Measurements from ENCODE around the gene CPA1. TPM values are rescaled to one million over a fixed set of nuclear protein-coding genes. Genes with fewer than 3 reads are reported as not detected.

CPA1 gene
- total and polyA plus RNA-seq, 2 donors = 0.14 to 0.21 TPM

GRCh38 chr7:130352194-130353074 lies 27.9 kb upstream of the CPA1 start:
- H3K27ac ChIP-seq (ENCODE audit: low read depth in 1 of 2, low read length in 1 of 2) = peak overlapping the region in 1 of 2 donors; percentile 10
- H3K9me3 ChIP-seq (ENCODE audit: control insufficient read depth in 2 of 2, insufficient read depth in 1 of 2, low read length in 1 of 2) = peaks cover 0 to 6% of the 10 kb centered on the region in 2 donors
- H3K36me3 ChIP-seq (ENCODE audit: control insufficient read depth in 2 of 2, insufficient read depth in 2 of 2, low read length in 1 of 2) = no peaks in the 10 kb centered on the region
- DNase-seq (ENCODE audit: low read depth in 6 of 9, low spot score in 9 of 9) = no peak
- no peak overlapping the region for H3K4me3 ChIP-seq (ENCODE audit: low read length in 2 of 2)
- no peaks in the 10 kb centered on the region for H3K27me3 ChIP-seq (ENCODE audit: control insufficient read depth in 2 of 2, insufficient read depth in 1 of 2, low read length in 1 of 2)
- 94% methylated on average over 20 of the region's 20 CpGs for WGBS
- peaks cover 2 to 47% of the 10 kb centered on the region in 2 donors for H3K4me1 ChIP-seq (ENCODE audit: control insufficient read depth in 2 of 2, insufficient read depth in 2 of 2, low read length in 2 of 2)

- Histone ChIP-seq H3K27ac (ENCODE audit: low read depth in 1 of 2, low read length in 1 of 2) (no peak overlapping the region), H3K4me3 (ENCODE audit: low read length in 2 of 2) (no peak overlapping the region), H3K27me3 (ENCODE audit: control insufficient read depth in 2 of 2, insufficient read depth in 1 of 2, low read length in 1 of 2) (no peaks in the 10 kb centered on the region), H3K9me3 (ENCODE audit: control insufficient read depth in 2 of 2, insufficient read depth in 1 of 2, low read length in 1 of 2) (peaks cover 0 to 6% of the 10 kb centered on the region in 2 donors), H3K36me3 (ENCODE audit: control insufficient read depth in 2 of 2, insufficient read depth in 2 of 2, low read length in 1 of 2) (no peaks in the 10 kb centered on the region), H3K4me1 (ENCODE audit: control insufficient read depth in 2 of 2, insufficient read depth in 2 of 2, low read length in 2 of 2) (peaks cover 2 to 47% of the 10 kb centered on the region in 2 donors)
- no peak for DNase-seq (ENCODE audit: low read depth in 6 of 9, low spot score in 9 of 9)
- WGBS = 97% methylated on average over 7 of the region's 7 CpGs
Observed at GRCh38 chr7:130353196-130353595, 27.1 kb upstream of the CPA1 start.

GRCh38 chr7:130356121-130356875 lies 24.0 kb upstream of the CPA1 start:
- peaks cover 6 to 23% of the 10 kb centered on the region in 2 donors for H3K9me3 ChIP-seq (ENCODE audit: control insufficient read depth in 2 of 2, insufficient read depth in 1 of 2, low read length in 1 of 2)
- no peak for DNase-seq (ENCODE audit: low read depth in 6 of 9, low spot score in 9 of 9)
- WGBS = 78% methylated on average over 9 of the region's 9 CpGs

GRCh38 chr7:130356876-130357611 lies 23.2 kb upstream of the CPA1 start:
- WGBS = 94% methylated on average over 16 of the region's 16 CpGs
- peaks cover 2 to 20% of the 10 kb centered on the region in 2 donors for H3K4me1 ChIP-seq (ENCODE audit: control insufficient read depth in 2 of 2, insufficient read depth in 2 of 2, low read length in 2 of 2)
- peaks cover 0 to 12% of the 10 kb centered on the region in 2 donors for H3K36me3 ChIP-seq (ENCODE audit: control insufficient read depth in 2 of 2, insufficient read depth in 2 of 2, low read length in 1 of 2)
- H3K27me3 ChIP-seq (ENCODE audit: control insufficient read depth in 2 of 2, insufficient read depth in 1 of 2, low read length in 1 of 2) = no peaks in the 10 kb centered on the region
- no peak for DNase-seq (ENCODE audit: low read depth in 6 of 9, low spot score in 9 of 9)
- H3K27ac ChIP-seq (ENCODE audit: low read depth in 1 of 2, low read length in 1 of 2) = peak overlapping the region; percentile 56 to 76
- peaks cover 6 to 19% of the 10 kb centered on the region in 2 donors for H3K9me3 ChIP-seq (ENCODE audit: control insufficient read depth in 2 of 2, insufficient read depth in 1 of 2, low read length in 1 of 2)
- no peak overlapping the region for H3K4me3 ChIP-seq (ENCODE audit: low read length in 2 of 2)

More at GRCh38 chr7:130356121-130356875, 24.0 kb upstream of the CPA1 start:
- no peaks in the 10 kb centered on the region for H3K27me3 ChIP-seq (ENCODE audit: control insufficient read depth in 2 of 2, insufficient read depth in 1 of 2, low read length in 1 of 2)
- peaks cover 2 to 28% of the 10 kb centered on the region in 2 donors for H3K4me1 ChIP-seq (ENCODE audit: control insufficient read depth in 2 of 2, insufficient read depth in 2 of 2, low read length in 2 of 2)
- no peak overlapping the region for H3K4me3 ChIP-seq (ENCODE audit: low read length in 2 of 2)
- peaks cover 0 to 8% of the 10 kb centered on the region in 2 donors for H3K36me3 ChIP-seq (ENCODE audit: control insufficient read depth in 2 of 2, insufficient read depth in 2 of 2, low read length in 1 of 2)
- peak overlapping the region; percentile 56 to 76 for H3K27ac ChIP-seq (ENCODE audit: low read depth in 1 of 2, low read length in 1 of 2)

GRCh38 chr7:130358471-130358870 lies 21.8 kb upstream of the CPA1 start:
- WGBS = 98% methylated on average over 4 of the region's 4 CpGs
- Histone ChIP-seq H3K27ac (ENCODE audit: low read depth in 1 of 2, low read length in 1 of 2) (no peak overlapping the region), H3K27me3 (ENCODE audit: control insufficient read depth in 2 of 2, insufficient read depth in 1 of 2, low read length in 1 of 2) (no peaks in the 10 kb centered on the region), H3K36me3 (ENCODE audit: control insufficient read depth in 2 of 2, insufficient read depth in 2 of 2, low read length in 1 of 2) (peaks cover 0 to 12% of the 10 kb centered on the region in 2 donors), H3K4me1 (ENCODE audit: control insufficient read depth in 2 of 2, insufficient read depth in 2 of 2, low read length in 2 of 2) (peaks cover 2 to 25% of the 10 kb centered on the region in 2 donors), H3K4me3 (ENCODE audit: low read length in 2 of 2) (no peak overlapping the region), H3K9me3 (ENCODE audit: control insufficient read depth in 2 of 2, insufficient read depth in 1 of 2, low read length in 1 of 2) (peaks cover 6 to 16% of the 10 kb centered on the region in 2 donors)
- DNase-seq (ENCODE audit: low read depth in 6 of 9, low spot score in 9 of 9) = no peak

- DNase-seq (ENCODE audit: low read depth in 6 of 9, low spot score in 9 of 9) = no peak
- no peak overlapping the region for H3K27ac ChIP-seq (ENCODE audit: low read depth in 1 of 2, low read length in 1 of 2)
- peaks cover 3 to 33% of the 10 kb centered on the region in 2 donors for H3K4me1 ChIP-seq (ENCODE audit: control insufficient read depth in 2 of 2, insufficient read depth in 2 of 2, low read length in 2 of 2)
- peaks cover 0 to 12% of the 10 kb centered on the region in 2 donors for H3K36me3 ChIP-seq (ENCODE audit: control insufficient read depth in 2 of 2, insufficient read depth in 2 of 2, low read length in 1 of 2)
- H3K27me3 ChIP-seq (ENCODE audit: control insufficient read depth in 2 of 2, insufficient read depth in 1 of 2, low read length in 1 of 2) = no peaks in the 10 kb centered on the region
- WGBS = 97% methylated on average over 5 of the region's 5 CpGs
- H3K9me3 ChIP-seq (ENCODE audit: control insufficient read depth in 2 of 2, insufficient read depth in 1 of 2, low read length in 1 of 2) = peaks cover 6 to 16% of the 10 kb centered on the region in 2 donors
- H3K4me3 ChIP-seq (ENCODE audit: low read length in 2 of 2) = no peak overlapping the region
Observed at GRCh38 chr7:130359276-130359857, 20.9 kb upstream of the CPA1 start.

GRCh38 chr7:130360518-130360917 lies 19.8 kb upstream of the CPA1 start:
- H3K9me3 ChIP-seq (ENCODE audit: control insufficient read depth in 2 of 2, insufficient read depth in 1 of 2, low read length in 1 of 2) = peaks cover 6 to 16% of the 10 kb centered on the region in 2 donors
- H3K27ac ChIP-seq (ENCODE audit: low read depth in 1 of 2, low read length in 1 of 2) = no peak overlapping the region
- WGBS = 99% methylated on average over 3 of the region's 3 CpGs
- H3K4me1 ChIP-seq (ENCODE audit: control insufficient read depth in 2 of 2, insufficient read depth in 2 of 2, low read length in 2 of 2) = peaks cover 14 to 44% of the 10 kb centered on the region in 2 donors
- peaks cover 0 to 12% of the 10 kb centered on the region in 2 donors for H3K36me3 ChIP-seq (ENCODE audit: control insufficient read depth in 2 of 2, insufficient read depth in 2 of 2, low read length in 1 of 2)
- no peak overlapping the region for H3K4me3 ChIP-seq (ENCODE audit: low read length in 2 of 2)
- no peaks in the 10 kb centered on the region for H3K27me3 ChIP-seq (ENCODE audit: control insufficient read depth in 2 of 2, insufficient read depth in 1 of 2, low read length in 1 of 2)
- DNase-seq (ENCODE audit: low read depth in 6 of 9, low spot score in 9 of 9) = no peak

GRCh38 chr7:130361681-130362080 lies 18.6 kb upstream of the CPA1 start:
- WGBS = 98% methylated on average over 7 of the region's 7 CpGs
- H3K4me3 ChIP-seq (ENCODE audit: low read length in 2 of 2) = no peak overlapping the region
- DNase-seq (ENCODE audit: low read depth in 6 of 9, low spot score in 9 of 9) = no peak

More at GRCh38 chr7:130361681-130362080, 18.6 kb upstream of the CPA1 start:
- no peak overlapping the region for H3K27ac ChIP-seq (ENCODE audit: low read depth in 1 of 2, low read length in 1 of 2)
- H3K4me1 ChIP-seq (ENCODE audit: control insufficient read depth in 2 of 2, insufficient read depth in 2 of 2, low read length in 2 of 2) = peaks cover 25 to 44% of the 10 kb centered on the region in 2 donors
- peaks cover 6 to 16% of the 10 kb centered on the region in 2 donors for H3K9me3 ChIP-seq (ENCODE audit: control insufficient read depth in 2 of 2, insufficient read depth in 1 of 2, low read length in 1 of 2)
- peaks cover 0 to 12% of the 10 kb centered on the region in 2 donors for H3K36me3 ChIP-seq (ENCODE audit: control insufficient read depth in 2 of 2, insufficient read depth in 2 of 2, low read length in 1 of 2)
- no peaks in the 10 kb centered on the region for H3K27me3 ChIP-seq (ENCODE audit: control insufficient read depth in 2 of 2, insufficient read depth in 1 of 2, low read length in 1 of 2)

Data from thymus (tissue), 11 donors.